ENCODE results near the gene PRKAG2.

PRKAG2 gene

GRCh38 chr7:151614019-151614418 lies 262.9 kb downstream of the PRKAG2 start:
- no peak overlapping the region for H3K27ac ChIP-seq
- no peaks in the 10 kb centered on the region for H3K9me3 ChIP-seq (replicated peaks in 1 of 11)
- peaks cover 6 to 63% (median 26%) of the 10 kb centered on the region in 11 experiments; a peak in 16 of 22 replicates for H4K20me1 ChIP-seq
- H3K27me3 ChIP-seq, result no peaks in the 10 kb centered on the region
- no peak overlapping the region for H3K4me2 ChIP-seq
- H3K9ac ChIP-seq, result no peak overlapping the region
- H3K4me1 ChIP-seq, result peaks cover 0 to 5% (median 0%) of the 10 kb centered on the region in 10 experiments; a peak in 1 of 20 replicates
- no peak for TF ChIP-seq Cebpa-rat (IDR thresholded peaks at IDR 0.05)
- no peak overlapping the region for H3K4me3 ChIP-seq
- peaks cover 0 to 41% (median 6%) of the 10 kb centered on the region in 11 experiments; a peak in 10 of 22 replicates for H3K36me3 ChIP-seq

DNA sequence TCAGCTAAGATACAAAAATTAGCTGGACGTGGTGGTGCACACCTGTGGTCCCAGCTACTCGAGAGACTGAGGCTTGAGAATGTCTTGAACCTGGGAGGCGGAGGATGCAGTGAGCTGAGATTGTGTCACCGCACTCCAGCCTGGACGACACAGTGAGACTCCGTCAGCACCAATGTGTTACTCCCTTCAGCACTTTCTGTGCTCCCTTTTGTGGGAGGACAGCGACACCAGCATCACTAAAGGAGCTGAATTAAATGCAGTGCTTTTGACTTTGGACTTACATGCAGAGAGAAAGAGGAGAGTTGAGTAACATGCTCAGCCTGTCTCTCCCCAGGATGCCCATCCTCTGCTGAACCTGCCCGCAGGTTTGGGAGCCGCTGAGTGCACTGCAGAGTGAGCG lies 265.0 kb downstream of the PRKAG2 start:
- no peaks in the 10 kb centered on the region for H3K27me3 ChIP-seq
- H3K4me1 ChIP-seq, result peaks cover 0 to 9% (median 0%) of the 10 kb centered on the region in 10 experiments; a peak in 2 of 20 replicates
- no peak overlapping the region for H3K4me2 ChIP-seq
- peaks cover 0 to 41% (median 6%) of the 10 kb centered on the region in 11 experiments; a peak in 10 of 22 replicates for H3K36me3 ChIP-seq
- no peak overlapping the region for H3K4me3 ChIP-seq
- H3K27ac ChIP-seq, result no peak overlapping the region
- peaks cover 9 to 75% (median 40%) of the 10 kb centered on the region in 11 experiments; a peak in 17 of 22 replicates for H4K20me1 ChIP-seq
- no peak overlapping the region for H3K9ac ChIP-seq
- no peaks in the 10 kb centered on the region for H3K9me3 ChIP-seq (replicated peaks in 1 of 11)
- TF ChIP-seq Cebpa-rat (IDR thresholded peaks at IDR 0.05), result no peak

GRCh38 chr7:151611041-151611440 lies 265.9 kb downstream of the PRKAG2 start:
- H3K4me2 ChIP-seq, result no peak overlapping the region
- H4K20me1 ChIP-seq, result peaks cover 3 to 74% (median 38%) of the 10 kb centered on the region in 11 experiments; a peak in 17 of 22 replicates
- no peak overlapping the region for H3K4me3 ChIP-seq
- no peaks in the 10 kb centered on the region for H3K9me3 ChIP-seq (replicated peaks in 1 of 11)
- H3K4me1 ChIP-seq, result peaks cover 0 to 9% (median 0%) of the 10 kb centered on the region in 10 experiments; a peak in 2 of 20 replicates
- no peak for TF ChIP-seq Cebpa-rat (IDR thresholded peaks at IDR 0.05)
- no peak overlapping the region for H3K27ac ChIP-seq
- no peaks in the 10 kb centered on the region for H3K27me3 ChIP-seq
- H3K9ac ChIP-seq, result no peak overlapping the region
- peaks cover 0 to 35% (median 6%) of the 10 kb centered on the region in 11 experiments; a peak in 10 of 22 replicates for H3K36me3 ChIP-seq

DNA sequence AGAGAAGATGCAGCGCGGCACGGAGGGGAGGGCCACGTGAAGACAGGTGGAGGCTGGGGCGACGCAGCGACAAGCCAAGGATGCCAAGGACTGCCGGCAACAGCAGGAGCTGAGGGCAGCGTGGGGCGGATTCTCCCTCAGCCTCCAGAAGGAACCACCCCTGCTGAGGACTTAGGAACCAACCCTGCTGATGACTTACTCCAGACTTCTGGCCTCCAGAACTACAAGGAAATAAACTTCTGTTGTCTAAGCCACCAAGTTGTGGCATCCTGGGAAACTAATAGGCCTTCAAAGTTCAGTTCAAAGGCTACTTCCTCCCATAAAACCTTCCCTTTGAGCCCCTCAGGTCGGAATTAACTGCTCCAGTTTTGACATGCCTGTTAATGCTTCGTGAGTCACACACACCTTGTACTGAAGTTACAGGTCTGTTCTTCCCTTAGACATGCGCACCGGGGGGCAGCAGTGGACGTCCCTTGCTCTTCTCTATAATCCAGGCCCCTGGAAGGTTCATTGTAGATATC lies 268.8 kb downstream of the PRKAG2 start:
- H3K4me1 ChIP-seq, result peaks cover 0 to 9% (median 0%) of the 10 kb centered on the region in 10 experiments; a peak in 2 of 20 replicates
- 0 out of 22 replicates have a peak overlapping the region, but pooled peaks of 1 of the 11 experiments have one; percentile 3 for H3K9ac ChIP-seq
- peaks cover 0 to 34% (median 15%) of the 10 kb centered on the region in 11 experiments; a peak in 15 of 22 replicates for H3K36me3 ChIP-seq
- no peaks in the 10 kb centered on the region for H3K27me3 ChIP-seq
- peaks cover 3 to 49% (median 31%) of the 10 kb centered on the region in 11 experiments; a peak in 16 of 22 replicates for H4K20me1 ChIP-seq
- no peak overlapping the region for H3K27ac ChIP-seq
- no peak overlapping the region for H3K4me3 ChIP-seq
- H3K4me2 ChIP-seq, result no peak overlapping the region
- H3K9me3 ChIP-seq (replicated peaks in 1 of 11), result peaks cover 0 to 3% (median 0%) of the 10 kb centered on the region in 11 experiments; a peak in 1 of 22 replicates
- TF ChIP-seq Cebpa-rat (IDR thresholded peaks at IDR 0.05), result no peak

DNA sequence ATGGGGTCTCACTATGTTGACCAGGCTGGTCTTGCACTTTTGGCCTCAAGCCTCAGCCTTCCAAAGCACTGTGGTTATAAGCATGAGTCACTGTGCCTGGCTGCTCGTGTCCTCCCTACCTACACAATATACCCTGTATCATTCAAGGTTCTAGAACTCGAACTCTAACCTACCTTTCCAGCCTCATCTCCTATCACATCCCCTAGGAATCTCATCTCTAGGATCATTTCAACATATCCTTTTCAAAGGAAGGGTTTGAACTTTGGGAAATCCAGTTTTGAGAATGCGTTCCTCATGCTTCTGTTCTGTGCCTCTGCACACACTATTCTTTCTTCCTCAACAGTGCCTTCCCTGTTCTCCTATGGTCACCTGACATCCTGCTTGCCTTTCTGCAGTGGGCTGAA lies 269.4 kb downstream of the PRKAG2 start:
- no peak for TF ChIP-seq Cebpa-rat (IDR thresholded peaks at IDR 0.05)
- Histone ChIP-seq H3K4me1 (peaks cover 0 to 9% (median 0%) of the 10 kb centered on the region in 10 experiments; a peak in 2 of 20 replicates), H3K27ac (no peak overlapping the region), H3K36me3 (peaks cover 0 to 28% (median 15%) of the 10 kb centered on the region in 11 experiments; a peak in 15 of 22 replicates), H3K4me2 (no peak overlapping the region), H3K9ac (no peak overlapping the region), H3K27me3 (no peaks in the 10 kb centered on the region), H3K4me3 (no peak overlapping the region), H3K9me3 (replicated peaks in 1 of 11) (peaks cover 0 to 3% (median 0%) of the 10 kb centered on the region in 11 experiments; a peak in 2 of 22 replicates), H4K20me1 (peaks cover 3 to 43% (median 26%) of the 10 kb centered on the region in 11 experiments; a peak in 15 of 22 replicates)

DNA sequence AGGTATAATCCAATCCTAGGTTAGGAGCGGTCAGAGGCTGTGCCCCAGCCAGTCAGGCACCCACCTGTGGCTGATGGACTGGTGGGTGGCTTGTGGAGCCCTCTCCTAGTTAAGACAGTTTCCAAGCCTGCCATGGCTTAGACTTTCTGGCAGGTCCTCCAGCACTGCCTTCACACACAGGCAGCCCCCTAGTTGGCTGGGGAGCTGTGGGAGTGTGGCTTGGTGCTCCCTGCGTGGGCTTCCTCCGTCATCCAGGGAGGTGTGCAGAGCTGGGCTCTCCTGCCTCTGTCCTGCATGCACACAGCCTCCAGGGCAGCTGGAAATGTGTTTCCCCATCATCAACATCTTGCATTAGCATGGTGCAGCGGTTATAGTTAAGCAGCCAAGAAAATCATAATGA lies 273.0 kb downstream of the PRKAG2 start:
- TF ChIP-seq Cebpa-rat (IDR thresholded peaks at IDR 0.05), result no peak

DNA sequence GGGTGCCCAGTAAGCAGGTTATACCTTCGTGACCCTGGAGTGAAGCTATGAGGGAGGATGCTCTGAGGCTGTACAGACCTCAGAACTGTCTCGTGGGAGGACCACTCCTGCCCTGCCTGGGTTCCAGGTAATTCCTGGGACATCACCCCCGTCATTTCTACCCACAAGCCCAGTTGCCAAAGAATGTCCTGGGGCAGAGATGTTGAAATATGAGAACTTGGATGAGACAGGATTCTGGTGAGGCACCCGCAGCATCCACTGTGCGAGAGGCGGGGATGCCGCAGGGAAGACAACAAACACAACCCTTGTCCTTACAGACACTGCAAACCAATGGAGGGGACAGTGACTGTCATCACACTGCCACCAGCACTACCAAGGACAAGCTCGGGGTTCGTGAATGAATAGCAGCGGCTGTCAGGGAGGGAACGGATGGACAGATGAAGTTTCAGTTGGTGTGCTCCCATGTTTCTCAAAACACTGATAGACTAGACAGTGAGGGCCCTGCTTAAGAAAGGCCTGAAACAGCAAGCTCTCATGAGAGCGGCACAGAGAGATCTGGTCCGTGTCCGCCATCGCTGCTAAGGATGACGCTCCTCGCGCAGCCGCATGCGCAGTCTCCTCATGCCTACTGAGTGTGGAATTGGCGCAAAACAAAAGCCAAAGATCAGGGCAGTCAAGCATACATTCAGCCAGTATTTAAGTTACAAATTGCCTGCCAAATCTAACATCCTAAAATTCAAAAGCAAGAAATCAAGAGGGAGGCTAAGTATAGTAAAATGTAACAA lies 275.2 kb downstream of the PRKAG2 start:
- TF ChIP-seq Cebpa-rat (IDR thresholded peaks at IDR 0.05), result no peak
- Histone ChIP-seq H3K4me1 (no peaks in the 10 kb centered on the region), H4K20me1 (peaks cover 0 to 31% (median 10%) of the 10 kb centered on the region in 11 experiments; a peak in 10 of 22 replicates), H3K4me3 (no peak overlapping the region), H3K4me2 (no peak overlapping the region), H3K9me3 (replicated peaks in 1 of 11) (peaks cover 0 to 3% (median 0%) of the 10 kb centered on the region in 11 experiments; a peak in 5 of 22 replicates), H3K27me3 (no peaks in the 10 kb centered on the region), H3K27ac (no peak overlapping the region), H3K36me3 (peaks cover 0 to 17% (median 13%) of the 10 kb centered on the region in 11 experiments; a peak in 14 of 22 replicates), H3K9ac (no peak overlapping the region)

More for the DNA sequence above, 273.0 kb downstream of the PRKAG2 start:
- H3K4me3 ChIP-seq, result no peak overlapping the region
- H3K9me3 ChIP-seq (replicated peaks in 1 of 11), result peaks cover 0 to 3% (median 0%) of the 10 kb centered on the region in 11 experiments; a peak in 2 of 22 replicates
- no peak overlapping the region for H3K9ac ChIP-seq
- H4K20me1 ChIP-seq, result peaks cover 3 to 47% (median 25%) of the 10 kb centered on the region in 11 experiments; a peak in 12 of 22 replicates
- no peak overlapping the region for H3K4me2 ChIP-seq
- peaks cover 0 to 9% (median 0%) of the 10 kb centered on the region in 10 experiments; a peak in 1 of 20 replicates for H3K4me1 ChIP-seq
- H3K27ac ChIP-seq, result no peak overlapping the region
- H3K27me3 ChIP-seq, result no peaks in the 10 kb centered on the region
- H3K36me3 ChIP-seq, result peaks cover 0 to 17% (median 12%) of the 10 kb centered on the region in 11 experiments; a peak in 14 of 22 replicates

GRCh38 chr7:151600331-151600730 lies 276.6 kb downstream of the PRKAG2 start:
- Histone ChIP-seq H3K9me3 (replicated peaks in 1 of 11) (peaks cover 0 to 3% (median 0%) of the 10 kb centered on the region in 11 experiments; a peak in 5 of 22 replicates), H3K4me2 (no peak overlapping the region), H3K4me1 (peaks cover 0 to 6% (median 2%) of the 10 kb centered on the region in 10 experiments; a peak in 4 of 20 replicates), H3K36me3 (peaks cover 0 to 17% (median 13%) of the 10 kb centered on the region in 11 experiments; a peak in 14 of 22 replicates), H3K9ac (no peak overlapping the region), H3K4me3 (no peak overlapping the region), H4K20me1 (peaks cover 0 to 26% (median 9%) of the 10 kb centered on the region in 11 experiments; a peak in 10 of 22 replicates), H3K27ac (no peak overlapping the region), H3K27me3 (no peaks in the 10 kb centered on the region)
- no peak for TF ChIP-seq Cebpa-rat (IDR thresholded peaks at IDR 0.05)

Data from BLaER1 treated with 17β-estradiol and CSF1 and Interleukin-3, amounts not matched to agents 10 nM and 100 nM (cell line).